NT2/D1 (cell line): Measurements from ENCODE around the gene CYP1A2.
A peak's percentile ranks its signal among the peaks of the same experiment; 100 is the strongest.
"Not testable (repeated sequence)": the region's sequence is repeated elsewhere in the genome, so short reads cannot be mapped to it uniquely, and the experiment has no call there.

ENCODE experiments used
- DNase-seq: peaks from one replicate; pipeline ENCODE4 v3.0.0-alpha.2; 2011; ENCODE audit warnings: low read depth, low spot score
- H3K27me3 ChIP-seq: 2 replicates; pipeline ENCODE4 v1.6.0; 2011; ENCODE audit warnings: mild to moderate bottlenecking; ENCODE audit not compliant: insufficient read length, insufficient read depth
- H3K36me3 ChIP-seq: 2 replicates; pipeline ENCODE4 v1.6.1; 2011; ENCODE audit warnings: mild to moderate bottlenecking, low read length, mixed read lengths; ENCODE audit not compliant: insufficient read depth, insufficient read length
- H3K4me1 ChIP-seq: 2 replicates; pipeline ENCODE4 v1.5.1; 2011; ENCODE audit not compliant: insufficient read depth, insufficient read length
- H3K4me3 ChIP-seq: 2 replicates; pipeline ENCODE4 v1.5.1; 2011; ENCODE audit warnings: low read depth; ENCODE audit not compliant: insufficient read length
- H3K9ac ChIP-seq: 2 replicates; pipeline ENCODE4 v1.6.0; 2011; ENCODE audit warnings: low read depth; ENCODE audit not compliant: insufficient read length
- H3K9me3 ChIP-seq: 2 replicates; pipeline ENCODE4 v1.5.1; 2011; ENCODE audit warnings: mild to moderate bottlenecking, low read length; ENCODE audit not compliant: insufficient read depth
- SUZ12 ChIP-seq: IDR thresholded peaks from 2 replicates; pipeline ENCODE4 v1.6.1; 2011; ENCODE audit not compliant: insufficient read length, insufficient read depth; ENCODE audit errors: extremely low read depth
- YY1 ChIP-seq: IDR thresholded peaks from 2 replicates; pipeline ENCODE4 v1.6.1; 2011; ENCODE audit not compliant: insufficient read length, insufficient read depth
- ZNF274 ChIP-seq: IDR thresholded peaks from 2 replicates; pipeline ENCODE4 v1.6.1; 2011; ENCODE audit warnings: mild to moderate bottlenecking, low read depth, low read length

Gene CYP1A2

DNA sequence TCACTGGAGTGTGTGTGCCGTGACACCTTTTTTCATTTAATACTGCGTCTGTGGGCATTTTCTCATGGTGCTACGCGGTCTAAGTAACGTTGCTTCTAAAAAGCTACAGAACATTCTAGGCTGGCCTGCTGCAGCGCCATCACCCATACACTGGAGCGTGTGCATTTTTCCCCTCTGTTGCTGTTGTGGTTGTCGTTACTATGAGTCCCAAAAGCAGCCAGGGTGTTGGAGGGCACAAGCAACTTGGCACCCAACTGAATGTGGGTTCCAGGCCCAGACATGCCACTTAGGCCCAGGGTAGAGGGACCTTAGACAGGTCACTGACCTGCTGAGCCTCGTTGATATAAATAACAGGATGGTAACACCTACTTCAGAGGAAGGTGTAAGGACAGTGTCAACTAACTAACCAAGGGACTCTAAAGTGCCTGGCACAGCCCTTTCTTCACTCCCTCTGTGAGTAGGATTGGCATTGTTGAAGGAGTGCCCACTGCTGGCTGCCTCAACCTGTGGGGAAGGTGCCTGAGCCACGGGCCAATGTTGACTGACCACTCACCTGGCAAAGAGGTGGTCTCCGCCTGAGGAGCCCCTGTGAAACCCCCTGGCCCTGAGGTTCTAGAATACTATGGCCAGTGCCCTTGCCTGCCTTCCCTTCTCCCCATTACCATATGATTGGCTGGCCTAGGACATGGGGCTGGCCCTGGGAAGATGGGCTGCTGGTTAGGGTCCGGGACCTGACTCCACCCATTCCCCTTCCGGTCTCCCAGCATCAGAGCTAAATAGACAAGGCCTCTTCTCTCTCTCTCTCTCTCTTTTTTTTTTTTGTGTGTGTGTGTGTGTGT lies 36.8 kb downstream of the CYP1A2 start:
- Histone ChIP-seq H3K36me3 (peaks cover 28% of the 10 kb centered on the region), H3K9me3 (no peaks in the 10 kb centered on the region), H3K9ac (peak overlapping the region; percentile 9), H3K27me3 (peaks cover 8% of the 10 kb centered on the region), H3K4me1 (peaks cover 53% of the 10 kb centered on the region), H3K4me3 (no peak overlapping the region)
- TF ChIP-seq SUZ12 = no peak
- TF ChIP-seq YY1 = no peak
- TF ChIP-seq ZNF274 = no peak
- DNase-seq = no peak

- Histone ChIP-seq H3K36me3 (peaks cover 28% of the 10 kb centered on the region), H3K4me1 (peaks cover 48% of the 10 kb centered on the region)
- H3K9ac ChIP-seq, H3K9me3 ChIP-seq, DNase-seq, H3K4me3 ChIP-seq, H3K27me3 ChIP-seq: not testable (repeated sequence)
Measured at GRCh38 chr15:74786081-74786480, 37.4 kb downstream of the CYP1A2 start.

GRCh38 chr15:74786551-74787165 lies 38.0 kb downstream of the CYP1A2 start:
- no peak overlapping the region for H3K4me3 ChIP-seq
- DNase-seq = no peak
- no peaks in the 10 kb centered on the region for H3K27me3 ChIP-seq
- H3K4me1 ChIP-seq = peaks cover 45% of the 10 kb centered on the region
- H3K9ac ChIP-seq = no peak overlapping the region
- TF ChIP-seq ZNF274 (no peak), YY1 (no peak), SUZ12 (no peak)
- H3K36me3 ChIP-seq = peaks cover 30% of the 10 kb centered on the region
- no peaks in the 10 kb centered on the region for H3K9me3 ChIP-seq

DNA sequence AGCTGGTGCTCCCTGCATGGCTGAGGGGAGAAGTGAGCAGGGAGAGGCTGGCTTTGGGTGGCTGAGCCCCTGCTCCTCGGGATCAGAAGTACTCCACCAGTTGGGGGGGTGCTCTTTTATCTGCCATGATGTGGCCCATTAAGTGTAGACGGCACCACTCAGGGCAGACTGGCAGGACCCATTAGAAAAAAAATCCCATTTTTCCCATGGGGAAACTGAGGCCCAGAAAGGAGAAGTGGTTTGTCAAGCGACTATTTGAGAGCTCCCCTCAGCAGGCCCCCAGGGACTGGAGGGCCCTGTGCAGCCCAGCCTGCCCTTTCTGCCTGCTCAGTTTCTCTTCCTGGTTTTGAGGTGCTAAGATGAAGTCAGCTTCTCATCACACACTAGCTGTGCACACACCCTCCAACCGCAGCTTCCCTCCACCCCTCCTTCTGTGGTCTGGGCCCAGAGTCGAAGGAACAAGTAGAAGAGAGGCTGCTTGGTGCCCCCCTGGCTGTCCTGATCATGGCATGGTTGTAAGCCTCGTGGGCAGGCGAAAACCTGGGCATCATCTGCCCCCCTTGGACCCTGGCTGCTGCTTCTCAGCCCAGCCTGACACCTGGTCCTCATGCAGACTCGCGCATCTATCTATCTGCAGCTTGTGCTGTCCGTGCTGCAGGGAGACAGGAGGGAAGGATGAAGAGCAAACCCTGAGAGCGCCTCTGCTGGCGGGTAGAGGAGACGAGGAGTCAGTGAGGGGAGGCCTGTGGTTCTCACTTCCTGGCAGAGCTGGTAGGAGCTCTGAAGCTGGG lies 38.8 kb downstream of the CYP1A2 start:
- no peak overlapping the region for H3K4me3 ChIP-seq
- peaks cover 36% of the 10 kb centered on the region for H3K36me3 ChIP-seq
- no peak for DNase-seq
- peaks cover 50% of the 10 kb centered on the region for H3K4me1 ChIP-seq
- TF ChIP-seq SUZ12 (no peak), YY1 (no peak), ZNF274 (no peak)
- peak overlapping the region; percentile 22 for H3K9ac ChIP-seq
- H3K9me3 ChIP-seq = no peaks in the 10 kb centered on the region
- H3K27me3 ChIP-seq = no peaks in the 10 kb centered on the region

DNA sequence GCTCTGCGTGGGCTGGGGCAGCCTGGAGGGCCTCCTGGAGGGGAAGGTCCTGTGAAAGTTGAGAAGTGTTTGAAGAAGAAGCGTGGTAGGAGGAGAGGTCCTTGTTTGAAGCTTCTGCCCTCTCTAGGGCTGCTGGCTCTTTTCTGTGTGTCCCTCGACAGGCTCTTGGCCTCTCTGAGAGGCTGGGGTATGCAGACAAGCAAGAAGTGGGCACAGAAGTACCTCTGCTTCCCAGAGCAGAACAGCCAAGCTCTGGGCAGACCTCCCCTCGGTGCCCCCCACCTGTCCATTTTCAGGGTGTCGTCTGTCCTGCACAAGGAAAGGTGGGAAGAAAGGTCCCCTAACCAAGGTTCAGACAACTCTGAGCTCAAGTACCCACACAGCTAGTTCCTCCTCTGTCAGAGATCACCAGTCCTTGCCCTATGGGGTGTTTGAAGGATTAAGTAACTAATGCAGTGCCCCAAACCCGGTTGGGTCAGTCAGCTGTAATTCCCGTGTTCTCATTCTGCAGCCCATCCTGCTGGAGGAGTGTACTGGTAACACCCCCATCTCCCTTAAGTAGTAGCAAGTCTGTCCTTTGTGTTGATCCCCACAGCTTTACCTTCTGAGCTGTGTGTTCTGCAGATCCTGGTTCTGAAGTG lies 39.5 kb downstream of the CYP1A2 start:
- peaks cover 56% of the 10 kb centered on the region for H3K4me1 ChIP-seq
- no peaks in the 10 kb centered on the region for H3K9me3 ChIP-seq
- TF ChIP-seq SUZ12 = no peak
- TF ChIP-seq ZNF274 = no peak
- no peak overlapping the region for H3K9ac ChIP-seq
- H3K36me3 ChIP-seq = peaks cover 37% of the 10 kb centered on the region
- H3K27me3 ChIP-seq = no peaks in the 10 kb centered on the region
- no peak overlapping the region for H3K4me3 ChIP-seq
- DNase-seq = no peak

DNA sequence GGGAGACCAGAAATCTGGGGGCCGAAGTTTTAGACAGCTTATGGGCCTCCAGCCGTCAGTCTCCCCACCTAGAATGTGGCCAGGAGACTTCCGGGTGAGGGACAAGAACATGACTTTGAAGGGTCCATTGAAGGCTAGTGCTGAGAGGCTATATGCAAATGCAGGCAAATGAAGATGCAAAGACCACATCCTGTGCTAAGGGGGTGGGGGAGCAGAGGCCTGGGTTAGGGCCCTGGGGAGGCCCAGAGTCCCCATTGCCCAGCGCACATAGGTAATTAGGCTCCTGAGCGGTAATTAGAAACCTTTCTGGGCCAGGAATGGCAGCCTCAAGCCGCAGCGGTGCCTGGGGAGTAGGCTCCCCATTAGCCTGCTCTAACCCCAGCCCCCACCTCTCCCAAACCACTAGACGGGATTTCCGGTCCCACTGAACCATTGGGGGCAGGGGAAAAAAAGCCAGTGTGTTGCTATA lies 40.1 kb downstream of the CYP1A2 start:
- peaks cover 54% of the 10 kb centered on the region for H3K4me1 ChIP-seq
- no peaks in the 10 kb centered on the region for H3K27me3 ChIP-seq
- DNase-seq = no peak
- TF ChIP-seq SUZ12 (no peak), ZNF274 (no peak), YY1 (no peak)
- no peak overlapping the region for H3K4me3 ChIP-seq
- H3K36me3 ChIP-seq = peaks cover 34% of the 10 kb centered on the region
- H3K9ac ChIP-seq = no peak overlapping the region
- no peaks in the 10 kb centered on the region for H3K9me3 ChIP-seq
